SK-N-SH treated with all-trans-retinoic acid at 6 μM for 48 hours (cell line): ENCODE results near the gene CRYBG1.

Source experiments
- ARNTL ChIP-seq: fragments of 450-650 bp; formaldehyde crosslinking; IDR thresholded peaks from 2 replicates; pipeline ENCODE4 v1.5.0; 2020; ENCODE audit warnings: low read depth, mild to moderate bottlenecking, moderate library complexity, borderline replicate concordance
- ESRRG ChIP-seq: fragments of 250-450 bp; sonication (Bioruptor Pico); IDR thresholded peaks from 2 replicates; pipeline ENCODE4 v1.6.1; 2021; ENCODE audit warnings: mild to moderate bottlenecking
- GLIS3 ChIP-seq: fragments of 250-450 bp; sonication (Bioruptor Pico); IDR thresholded peaks from 2 replicates; pipeline ENCODE4 v1.5.0; 2020; ENCODE audit warnings: mild to moderate bottlenecking, moderate library complexity
- ISL1 ChIP-seq: fragments of 250-450 bp; sonication (Bioruptor Pico); IDR thresholded peaks from 2 replicates; pipeline ENCODE4 v2.1.2; 2022; ENCODE audit warnings: mild to moderate bottlenecking, moderate library complexity
- ZFP30 ChIP-seq: fragments of 450-650 bp; formaldehyde crosslinking; IDR thresholded peaks from 2 replicates; pipeline ENCODE4 v1.5.0; 2022; ENCODE audit warnings: mild to moderate bottlenecking, moderate library complexity
- TF ChIP-seq, protein P1 (sequence below): fragments of 250-450 bp; sonication (Bioruptor Pico); IDR thresholded peaks from 2 replicates; pipeline ENCODE4 v1.8.0; 2020; ENCODE audit warnings: mild to moderate bottlenecking, moderate library complexity, borderline replicate concordance

DNA sequence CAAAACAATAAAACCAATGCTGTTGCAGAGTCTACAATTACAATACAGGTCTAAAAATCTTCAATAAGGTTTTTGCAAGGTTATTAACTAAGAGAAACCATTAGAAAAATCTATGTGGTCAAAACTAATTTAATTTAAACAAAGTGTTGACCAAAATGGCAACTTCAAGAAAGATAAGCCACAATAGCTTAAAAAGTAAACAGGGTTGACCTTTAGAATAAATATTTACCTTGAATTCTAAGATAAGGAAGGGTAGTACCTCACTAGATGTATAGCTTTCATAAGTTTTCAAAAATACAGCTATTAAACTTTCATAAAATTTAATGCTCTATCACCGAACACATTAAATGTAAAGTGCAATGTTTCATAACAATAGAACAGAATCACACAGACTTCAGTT, 257.3 kb downstream of the CRYBG1 start:
- no peak for TF ChIP-seq ISL1
- TF ChIP-seq ZFP30 (CRISPR knock-in tag) = no peak
- TF ChIP-seq ESRRG = no peak
- no peak for TF ChIP-seq ARNTL (CRISPR knock-in tag)
- TF ChIP-seq GLIS3 (CRISPR knock-in tag) = no peak
- TF ChIP-seq, protein P1, sequence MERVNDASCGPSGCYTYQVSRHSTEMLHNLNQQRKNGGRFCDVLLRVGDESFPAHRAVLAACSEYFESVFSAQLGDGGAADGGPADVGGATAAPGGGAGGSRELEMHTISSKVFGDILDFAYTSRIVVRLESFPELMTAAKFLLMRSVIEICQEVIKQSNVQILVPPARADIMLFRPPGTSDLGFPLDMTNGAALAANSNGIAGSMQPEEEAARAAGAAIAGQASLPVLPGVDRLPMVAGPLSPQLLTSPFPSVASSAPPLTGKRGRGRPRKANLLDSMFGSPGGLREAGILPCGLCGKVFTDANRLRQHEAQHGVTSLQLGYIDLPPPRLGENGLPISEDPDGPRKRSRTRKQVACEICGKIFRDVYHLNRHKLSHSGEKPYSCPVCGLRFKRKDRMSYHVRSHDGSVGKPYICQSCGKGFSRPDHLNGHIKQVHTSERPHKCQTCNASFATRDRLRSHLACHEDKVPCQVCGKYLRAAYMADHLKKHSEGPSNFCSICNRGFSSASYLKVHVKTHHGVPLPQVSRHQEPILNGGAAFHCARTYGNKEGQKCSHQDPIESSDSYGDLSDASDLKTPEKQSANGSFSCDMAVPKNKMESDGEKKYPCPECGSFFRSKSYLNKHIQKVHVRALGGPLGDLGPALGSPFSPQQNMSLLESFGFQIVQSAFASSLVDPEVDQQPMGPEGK (CRISPR knock-in tag) = no peak
